ENCODE results near the gene POU2AF3. TPM values are rescaled to one million over a fixed set of nuclear protein-coding genes. Genes with fewer than 3 reads are reported as not detected.

Gene POU2AF3
- total RNA-seq, 1 experiment from 2014 or later, result 3.4 TPM

DNA sequence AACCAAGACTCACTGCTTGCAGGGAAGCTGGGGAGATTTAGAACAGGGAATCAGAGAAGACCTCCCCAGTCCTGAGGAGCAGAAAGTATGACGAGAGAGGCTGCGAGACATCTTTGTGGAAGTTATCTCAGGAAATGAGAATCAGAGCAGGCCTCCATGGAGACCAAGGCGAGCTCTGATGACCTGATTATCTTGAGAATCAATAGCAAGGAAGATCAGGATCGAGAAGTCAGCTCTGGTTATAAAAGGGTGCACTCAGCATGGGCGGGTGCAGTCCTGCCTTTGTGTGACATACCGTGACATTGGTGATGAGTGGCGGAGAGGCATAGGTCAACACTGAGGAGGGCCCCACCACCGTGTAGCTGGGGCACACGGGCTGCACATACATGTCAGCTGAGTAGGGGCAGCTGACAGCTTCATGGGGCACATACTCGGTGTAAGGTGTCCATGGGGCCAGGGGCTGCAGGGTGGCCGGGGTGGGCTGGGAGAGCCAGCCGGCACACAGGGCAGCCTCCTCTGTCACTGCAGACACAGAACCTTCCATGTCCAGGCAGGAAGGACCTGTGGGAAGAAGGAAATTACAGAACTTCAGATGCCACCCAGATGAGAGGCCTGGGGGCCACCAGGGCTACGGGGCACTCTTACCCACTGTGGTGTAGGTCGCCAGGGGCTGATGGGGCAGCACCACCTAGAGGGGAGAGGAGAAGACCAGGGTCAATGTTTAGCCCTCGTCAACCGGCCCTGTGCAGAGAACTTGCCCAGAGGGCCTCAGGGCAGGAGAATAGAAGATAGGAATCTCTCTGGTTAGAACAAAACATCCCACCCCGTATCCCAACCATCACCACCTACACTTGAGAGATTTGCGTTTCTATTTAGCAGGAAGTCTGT, 59.0 kb downstream of the POU2AF3 start:
- no peak for DNase-seq
- H3K9me3 Mint-ChIP-seq (ENCODE audit: low read depth, unreplicated experiment), result no peaks in the 10 kb centered on the region
- H3K27me3 Mint-ChIP-seq (ENCODE audit: unreplicated experiment), result no peaks in the 10 kb centered on the region
- TF ChIP-seq CTCF (IDR thresholded peaks at IDR 0.05; ENCODE audit: unreplicated experiment), result no peak
- no TSS peak for BruUV-seq (replicated peaks)
- peaks cover 9% of the 10 kb centered on the region for H3K36me3 Mint-ChIP-seq (ENCODE audit: insufficient read depth, unreplicated experiment)
- H3K4me3 Mint-ChIP-seq (ENCODE audit: low read depth, unreplicated experiment), result no peak overlapping the region
- H3K27ac Mint-ChIP-seq (ENCODE audit: unreplicated experiment), result no peak overlapping the region
- peaks cover 25% of the 10 kb centered on the region for H3K4me1 Mint-ChIP-seq (ENCODE audit: low read depth, unreplicated experiment)
- intact Hi-C loops (cut with micrococcal nuclease; ENCODE audit: unreplicated experiment), result no loop called here
- CTCF ChIA-PET, result no interaction called here

Small RNA genes within 50 kb of the gene (microRNA-seq; reads per million reads assigned to microRNA genes)
- gene MIR4491, result not detected

Other genes with a start within 250 kb of the POU2AF3 start
- gene POU2AF2, start 52.8 kb upstream of the POU2AF3 start, total RNA-seq (2022), result 0.35 TPM in 1 of 2 replicates, not detected in the other
- not detected in 2 replicates for gene POU2AF1, start 80.7 kb downstream of the POU2AF3 start, total RNA-seq (2022)
- not detected in 2 replicates for gene BTG4, start 213.8 kb downstream of the POU2AF3 start, total RNA-seq (2022)
- not detected in 2 replicates for gene HOATZ, start 216.2 kb downstream of the POU2AF3 start, total RNA-seq (2022)
- 0.32 and 0.47 TPM in 2 replicates for gene LAYN, start 242.2 kb downstream of the POU2AF3 start, total RNA-seq (2022)